GM19397 (cell line): ENCODE measurements around the gene PAPLN.
"Not testable (repeated sequence)": the region's sequence is repeated elsewhere in the genome, so short reads cannot be mapped to it uniquely, and the experiment has no call there.

Experiments
- ATAC-seq: cut with Tn5 transposase; IDR thresholded peaks from one replicate; pipeline ENCODE4 v1.9.1; 2021; ENCODE audit warnings: mild to moderate bottlenecking, moderate library complexity; ENCODE audit not compliant: unreplicated experiment

The PAPLN gene

GRCh38 chr14:73287071-73287470, 49.8 kb downstream of the PAPLN start:
- no peak for ATAC-seq

- ATAC-seq = no peak
Measured at GRCh38 chr14:73289308-73289707, 52.0 kb downstream of the PAPLN start.

GRCh38 chr14:73289729-73290128, 52.4 kb downstream of the PAPLN start:
- ATAC-seq = no peak

GRCh38 chr14:73290279-73290678, 53.0 kb downstream of the PAPLN start:
- ATAC-seq = no peak

GRCh38 chr14:73293782-73294781, 56.8 kb downstream of the PAPLN start:
- ATAC-seq = no peak

- ATAC-seq = no peak
Measured at GRCh38 chr14:73295198-73295796, 58.0 kb downstream of the PAPLN start.

- ATAC-seq = no peak
Measured at GRCh38 chr14:73305499-73305898, 68.2 kb downstream of the PAPLN start.

GRCh38 chr14:73307261-73307660, 70.0 kb downstream of the PAPLN start:
- ATAC-seq = no peak

GRCh38 chr14:73309207-73309606, 71.9 kb downstream of the PAPLN start:
- ATAC-seq = not testable (repeated sequence)

- ATAC-seq = no peak
Measured at GRCh38 chr14:73311708-73312030, 74.4 kb downstream of the PAPLN start.

- no peak for ATAC-seq
Measured at GRCh38 chr14:73312687-73313086, 75.4 kb downstream of the PAPLN start.

- ATAC-seq = no peak
Measured at GRCh38 chr14:73313151-73313550, 75.8 kb downstream of the PAPLN start.

GRCh38 chr14:73323896-73324399, 86.6 kb downstream of the PAPLN start:
- ATAC-seq = no peak
